Measurements from ENCODE around the gene FMN2.

FMN2 gene

DNA sequence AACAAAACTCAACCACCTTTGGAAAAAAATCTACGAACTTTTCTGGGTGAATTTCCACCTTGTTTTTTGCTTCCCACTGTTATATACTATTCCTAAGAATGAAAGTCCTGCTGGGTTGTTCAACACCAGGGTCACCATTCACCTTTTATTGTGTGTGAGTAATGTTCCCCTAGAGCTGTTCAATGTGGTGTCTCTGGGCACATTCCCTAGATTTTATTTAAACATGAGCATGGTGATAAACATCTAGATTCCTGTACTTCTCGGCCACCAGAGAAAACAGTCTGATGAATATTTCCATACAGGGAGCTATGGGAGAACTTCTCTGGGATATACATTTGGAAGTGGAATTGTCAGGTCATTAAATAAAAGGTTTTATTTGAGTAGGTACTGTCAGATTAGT is 13.0 kb downstream of the FMN2 start:
- TF ChIP-seq ZFX (IDR thresholded peaks at IDR 0.05) = no peak
- TF ChIP-seq, protein P1, sequence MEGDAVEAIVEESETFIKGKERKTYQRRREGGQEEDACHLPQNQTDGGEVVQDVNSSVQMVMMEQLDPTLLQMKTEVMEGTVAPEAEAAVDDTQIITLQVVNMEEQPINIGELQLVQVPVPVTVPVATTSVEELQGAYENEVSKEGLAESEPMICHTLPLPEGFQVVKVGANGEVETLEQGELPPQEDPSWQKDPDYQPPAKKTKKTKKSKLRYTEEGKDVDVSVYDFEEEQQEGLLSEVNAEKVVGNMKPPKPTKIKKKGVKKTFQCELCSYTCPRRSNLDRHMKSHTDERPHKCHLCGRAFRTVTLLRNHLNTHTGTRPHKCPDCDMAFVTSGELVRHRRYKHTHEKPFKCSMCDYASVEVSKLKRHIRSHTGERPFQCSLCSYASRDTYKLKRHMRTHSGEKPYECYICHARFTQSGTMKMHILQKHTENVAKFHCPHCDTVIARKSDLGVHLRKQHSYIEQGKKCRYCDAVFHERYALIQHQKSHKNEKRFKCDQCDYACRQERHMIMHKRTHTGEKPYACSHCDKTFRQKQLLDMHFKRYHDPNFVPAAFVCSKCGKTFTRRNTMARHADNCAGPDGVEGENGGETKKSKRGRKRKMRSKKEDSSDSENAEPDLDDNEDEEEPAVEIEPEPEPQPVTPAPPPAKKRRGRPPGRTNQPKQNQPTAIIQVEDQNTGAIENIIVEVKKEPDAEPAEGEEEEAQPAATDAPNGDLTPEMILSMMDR (conservative IDR thresholded peaks at IDR 0.05) = no peak
- H3K27ac ChIP-seq = no peak overlapping the region

DNA sequence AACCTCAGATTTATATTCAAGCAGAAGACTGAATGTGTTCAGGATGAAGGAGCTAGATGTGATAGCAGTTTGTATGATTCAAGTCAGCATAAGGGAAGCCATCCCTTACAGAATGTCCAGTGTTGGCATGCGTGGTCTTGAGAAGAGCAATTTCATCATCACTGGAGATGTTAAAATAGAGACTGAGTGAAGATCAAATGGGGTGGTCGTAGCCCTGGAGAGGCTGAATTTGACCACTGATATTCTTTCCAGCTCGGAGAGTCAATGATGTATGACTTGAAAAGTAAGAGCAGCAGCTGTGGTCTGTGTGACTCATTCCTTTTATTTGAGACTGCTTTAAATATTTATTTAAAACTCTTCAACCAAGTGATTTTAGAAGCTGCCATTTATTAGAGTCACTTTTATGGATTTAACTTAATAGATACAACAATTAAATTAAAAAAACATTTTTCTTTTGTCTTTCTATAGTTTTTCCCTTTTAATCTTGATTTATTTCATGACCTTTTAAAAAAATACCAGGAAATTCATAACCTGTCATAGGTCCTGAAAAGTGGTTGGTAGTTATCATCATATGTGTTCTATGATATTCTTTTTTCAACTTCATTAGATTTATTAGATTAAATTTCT is 15.5 kb downstream of the FMN2 start:
- no peak overlapping the region for H3K27ac ChIP-seq
- TF ChIP-seq ZFX (IDR thresholded peaks at IDR 0.05) = no peak
- TF ChIP-seq, protein P1 (conservative IDR thresholded peaks at IDR 0.05) = no peak

DNA sequence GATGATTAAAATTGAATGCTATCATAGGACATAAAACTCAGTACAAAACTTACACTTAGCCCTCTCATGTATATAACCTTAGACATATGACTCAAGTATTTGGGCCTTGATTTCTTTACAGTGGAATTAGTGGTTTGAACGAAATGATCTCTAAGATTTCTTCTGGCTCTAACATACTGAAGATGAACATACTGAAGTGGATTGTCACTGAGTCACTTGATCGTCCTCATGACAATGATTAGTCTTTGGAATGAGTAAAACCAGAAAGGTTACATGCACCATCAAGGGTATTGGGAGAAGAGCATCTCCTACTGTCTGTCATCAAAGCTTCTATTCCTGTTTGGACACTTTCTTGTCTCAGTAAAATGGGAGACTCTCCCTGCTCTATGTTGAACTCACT is 17.4 kb downstream of the FMN2 start:
- no peak overlapping the region for H3K27ac ChIP-seq
- TF ChIP-seq, protein P1 (conservative IDR thresholded peaks at IDR 0.05) = no peak
- no peak for TF ChIP-seq ZFX (IDR thresholded peaks at IDR 0.05)

DNA sequence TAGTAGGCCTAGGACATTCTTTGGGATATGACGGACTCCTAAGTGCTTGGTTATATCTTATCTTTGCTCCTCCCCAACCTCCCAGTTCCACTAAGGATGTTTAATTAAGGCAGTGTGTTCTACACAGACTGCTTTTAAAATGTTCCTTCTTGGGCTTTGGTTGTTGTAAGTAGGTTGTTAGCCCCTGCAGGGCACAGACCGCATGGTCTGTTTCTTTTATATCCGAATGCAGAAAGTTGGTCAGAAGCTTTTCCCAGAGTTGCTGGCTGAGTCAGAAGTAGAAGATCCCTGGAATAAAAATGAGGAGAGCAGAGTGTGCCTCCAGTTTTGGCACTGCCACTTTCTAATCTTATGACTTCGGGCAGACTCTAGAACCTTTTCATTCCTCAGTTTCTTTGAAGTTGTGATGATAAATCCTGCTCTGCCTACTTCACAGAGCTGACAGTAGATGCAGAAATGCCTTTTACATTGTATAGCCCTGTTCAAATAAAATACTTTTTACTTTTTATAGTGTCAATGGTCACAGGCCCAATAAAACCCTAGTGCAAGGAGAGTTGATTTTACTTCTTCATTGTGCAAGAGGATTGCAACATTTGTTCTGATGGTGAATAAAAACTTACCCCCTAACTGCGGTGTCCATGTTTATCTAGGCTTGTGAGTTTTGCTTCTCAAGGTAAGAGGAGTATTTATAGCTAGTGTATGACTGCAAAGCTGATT is 18.4 kb downstream of the FMN2 start:
- H3K27ac ChIP-seq = no peak overlapping the region
- TF ChIP-seq, protein P1 (conservative IDR thresholded peaks at IDR 0.05) = no peak
- TF ChIP-seq ZFX (IDR thresholded peaks at IDR 0.05) = no peak

DNA sequence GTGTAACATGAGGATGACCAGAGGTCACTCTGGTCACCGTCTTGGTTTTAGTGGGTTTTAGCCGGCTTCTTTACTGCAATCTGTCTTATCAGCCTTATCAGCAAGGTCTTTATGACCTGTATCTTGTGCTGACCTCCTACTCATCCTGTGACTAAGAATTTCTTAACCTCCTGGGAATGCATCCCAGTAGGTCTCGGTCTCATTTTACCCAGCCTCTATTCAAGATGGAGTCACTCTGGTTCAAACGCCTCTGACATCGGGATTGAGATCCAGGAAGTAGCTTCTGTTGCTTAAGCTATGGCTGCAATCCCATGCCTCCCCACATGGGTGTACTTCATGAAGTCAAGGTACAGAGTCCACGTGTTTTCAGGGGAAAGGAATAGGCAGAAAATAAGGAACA is 19.9 kb downstream of the FMN2 start:
- H3K27ac ChIP-seq = no peak overlapping the region
- no peak for TF ChIP-seq ZFX (IDR thresholded peaks at IDR 0.05)
- TF ChIP-seq, protein P1 (conservative IDR thresholded peaks at IDR 0.05) = no peak; the same call in 1 of the 2 replicates

GRCh38 chr1:240114222-240114621 is 22.5 kb downstream of the FMN2 start:
- TF ChIP-seq, protein P1 (conservative IDR thresholded peaks at IDR 0.05) = no peak
- TF ChIP-seq ZFX (IDR thresholded peaks at IDR 0.05) = no peak
- H3K27ac ChIP-seq = no peak overlapping the region

DNA sequence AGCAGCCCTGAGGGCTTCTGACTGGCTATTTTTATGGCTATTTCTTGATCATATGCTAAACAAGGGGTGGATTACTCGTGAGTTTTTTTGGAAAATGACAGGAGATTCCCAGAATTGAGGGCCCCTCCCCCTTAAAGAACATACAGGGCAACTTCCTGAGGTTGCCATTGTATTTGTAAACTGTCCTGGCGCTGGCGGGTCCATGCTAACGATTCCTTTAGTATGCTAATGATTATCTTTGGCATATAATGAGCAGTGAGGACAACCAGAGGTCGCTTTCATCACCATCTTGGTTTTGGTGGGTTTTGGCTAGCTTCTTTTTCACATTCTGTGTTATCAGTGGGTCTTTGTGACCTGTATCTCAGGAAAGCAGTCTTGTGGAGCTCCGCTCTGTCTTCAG is 24.1 kb downstream of the FMN2 start:
- no peak overlapping the region for H3K27ac ChIP-seq
- TF ChIP-seq, protein P1 (conservative IDR thresholded peaks at IDR 0.05) = no peak
- no peak for TF ChIP-seq ZFX (IDR thresholded peaks at IDR 0.05)
